K562 (cell line): ENCODE data around the gene ITSN1. TPM values are rescaled to one million over a fixed set of nuclear protein-coding genes. Genes with fewer than 3 reads are reported as not detected.

Source experiments
- NR1H2 ChIP-seq: sonication (generic); formaldehyde crosslinking; IDR thresholded peaks from 2 replicates; pipeline ENCODE4 v1.4.0; 2020; ENCODE audit warnings: mild to moderate bottlenecking, missing genetic modification reagents
- polyA plus RNA-seq, 8 experiments: library from polyadenylated mRNA; depleted of rRNA in 4 of 8; stranded (reverse) in 5 of 8; unstranded in 3 of 8; fragments of >200 nt; fragmentation: Nextera tagmentation in 2 of 8; fragmentation: Illumina TruSeq in 1 of 8; extraction: Ambion mirVana in 2 of 8; extraction: Trizol in 1 of 8; gene quantifications; 2 replicates each; pipeline versions ENCODE4 v1.2.1 to v1.2.3, GENCODE V29; 2011 to 2014; ENCODE audit warnings: inconsistent platforms in 1 of 8, missing spikeins in 1 of 8
- total RNA-seq, 7 experiments: library from RNA; depleted of rRNA in 6 of 7; stranded (reverse); fragments of >200 nt in 6 of 7; fragmentation: Illumina TruSeq in 2 of 7; extraction: Trizol in 2 of 7; gene quantifications; 2 replicates each; pipeline versions ENCODE4 v1.2.1 to v1.2.3, GENCODE V29; 2011 to 2021; ENCODE audit warnings: low replicate concordance in 1 of 7

The ITSN1 gene
- total and polyA plus RNA-seq, 9 of the 15 experiments (the other 6 are each of a cell fraction or from before 2014, with no cell fraction given) = 1.1 to 12.6 (median 4.8) TPM

- no peak for TF ChIP-seq NR1H2
Measured at GRCh38 chr21:33948951-33949444, 306.7 kb downstream of the ITSN1 start (continued).

Other genes starting within 250 kb of the ITSN1 start
- gene IFNGR2, start 239.1 kb upstream of the ITSN1 start, total RNA-seq (2014; rRNA removed) = 19.4 and 24.2 TPM in 2 replicates
- 28.5 and 31.3 TPM in 2 replicates for gene IFNGR2, start 239.1 kb upstream of the ITSN1 start, total RNA-seq (2014; rRNA removed; fragmentation: Illumina TruSeq; extraction: Trizol)
- gene IFNGR2, start 239.1 kb upstream of the ITSN1 start, total RNA-seq (2015; rRNA removed; fragmentation: Illumina TruSeq; extraction: Trizol) = 31.3 and 36.8 TPM in 2 replicates
- gene IFNGR2, start 239.1 kb upstream of the ITSN1 start, total RNA-seq (2021) = 28.5 and 29.5 TPM in 2 replicates
- 58.0 and 81.8 TPM in 2 replicates for gene IFNGR2, start 239.1 kb upstream of the ITSN1 start, polyA plus RNA-seq (2011; rRNA removed)
- gene IFNGR2, start 239.1 kb upstream of the ITSN1 start, polyA plus RNA-seq (2014; fragmentation: Illumina TruSeq; extraction: Trizol) = 35.4 and 44.8 TPM in 2 replicates
- 1 to 10 TPM; 6.7 to 8.4 TPM for gene IFNGR2, start 239.1 kb upstream of the ITSN1 start, polyA plus RNA-seq (2014; fragmentation: Nextera tagmentation; extraction: Ambion mirVana)
- gene IFNGR2, start 239.1 kb upstream of the ITSN1 start, polyA plus RNA-seq (2014; rRNA removed) = 27.8 and 32.9 TPM in 2 replicates
- 19.8 and 20.5 TPM in 2 replicates for gene TMEM50B, start 162.5 kb upstream of the ITSN1 start, total RNA-seq (2014; rRNA removed)
- 28.9 and 29.6 TPM in 2 replicates for gene TMEM50B, start 162.5 kb upstream of the ITSN1 start, total RNA-seq (2014; rRNA removed; fragmentation: Illumina TruSeq; extraction: Trizol)
- 23.9 and 26.6 TPM in 2 replicates for gene TMEM50B, start 162.5 kb upstream of the ITSN1 start, total RNA-seq (2015; rRNA removed; fragmentation: Illumina TruSeq; extraction: Trizol)
- gene TMEM50B, start 162.5 kb upstream of the ITSN1 start, total RNA-seq (2021) = 24.1 and 25.7 TPM in 2 replicates
- gene TMEM50B, start 162.5 kb upstream of the ITSN1 start, polyA plus RNA-seq (2011; rRNA removed) = 64.6 and 80.1 TPM in 2 replicates
- gene TMEM50B, start 162.5 kb upstream of the ITSN1 start, polyA plus RNA-seq (2014; fragmentation: Illumina TruSeq; extraction: Trizol) = 23.3 and 28.8 TPM in 2 replicates
- gene TMEM50B, start 162.5 kb upstream of the ITSN1 start, polyA plus RNA-seq (2014; fragmentation: Nextera tagmentation; extraction: Ambion mirVana) = 10 to 100 TPM; 41.3 to 49.1 TPM
- gene TMEM50B, start 162.5 kb upstream of the ITSN1 start, polyA plus RNA-seq (2014; rRNA removed) = 39.6 and 40.7 TPM in 2 replicates
- gene DNAJC28, start 150.8 kb upstream of the ITSN1 start, total RNA-seq (2014; rRNA removed) = 0.53 and 1.6 TPM in 2 replicates
- gene DNAJC28, start 150.8 kb upstream of the ITSN1 start, total RNA-seq (2014; rRNA removed; fragmentation: Illumina TruSeq; extraction: Trizol) = 1.1 and 1.4 TPM in 2 replicates
- 0.72 and 1.2 TPM in 2 replicates for gene DNAJC28, start 150.8 kb upstream of the ITSN1 start, total RNA-seq (2015; rRNA removed; fragmentation: Illumina TruSeq; extraction: Trizol)
- 0.49 and 0.82 TPM in 2 replicates for gene DNAJC28, start 150.8 kb upstream of the ITSN1 start, total RNA-seq (2021)
- 1.4 and 2.0 TPM in 2 replicates for gene DNAJC28, start 150.8 kb upstream of the ITSN1 start, polyA plus RNA-seq (2011; rRNA removed)
- 0.68 and 0.91 TPM in 2 replicates for gene DNAJC28, start 150.8 kb upstream of the ITSN1 start, polyA plus RNA-seq (2014; fragmentation: Illumina TruSeq; extraction: Trizol)
- under 1 TPM; 0.75 to 0.92 TPM for gene DNAJC28, start 150.8 kb upstream of the ITSN1 start, polyA plus RNA-seq (2014; fragmentation: Nextera tagmentation; extraction: Ambion mirVana)
- gene DNAJC28, start 150.8 kb upstream of the ITSN1 start, polyA plus RNA-seq (2014; rRNA removed) = 1.3 and 2.5 TPM in 2 replicates
- 260 and 356 TPM in 2 replicates for gene GART, start 100.4 kb upstream of the ITSN1 start, total RNA-seq (2014; rRNA removed)
- gene GART, start 100.4 kb upstream of the ITSN1 start, total RNA-seq (2014; rRNA removed; fragmentation: Illumina TruSeq; extraction: Trizol) = 349 and 398 TPM in 2 replicates
- 258 and 267 TPM in 2 replicates for gene GART, start 100.4 kb upstream of the ITSN1 start, total RNA-seq (2015; rRNA removed; fragmentation: Illumina TruSeq; extraction: Trizol)
- 396 and 415 TPM in 2 replicates for gene GART, start 100.4 kb upstream of the ITSN1 start, total RNA-seq (2021)
- 100 and 141 TPM in 2 replicates for gene GART, start 100.4 kb upstream of the ITSN1 start, polyA plus RNA-seq (2011; rRNA removed)
- 409 and 429 TPM in 2 replicates for gene GART, start 100.4 kb upstream of the ITSN1 start, polyA plus RNA-seq (2014; fragmentation: Illumina TruSeq; extraction: Trizol)
- gene GART, start 100.4 kb upstream of the ITSN1 start, polyA plus RNA-seq (2014; fragmentation: Nextera tagmentation; extraction: Ambion mirVana) = 100 to 1,000 TPM; 276 to 387 TPM
- 230 and 236 TPM in 2 replicates for gene GART, start 100.4 kb upstream of the ITSN1 start, polyA plus RNA-seq (2014; rRNA removed)
- 126 and 185 TPM in 2 replicates for gene SON, start 99.5 kb upstream of the ITSN1 start, total RNA-seq (2014; rRNA removed)
- 142 and 149 TPM in 2 replicates for gene SON, start 99.5 kb upstream of the ITSN1 start, total RNA-seq (2014; rRNA removed; fragmentation: Illumina TruSeq; extraction: Trizol)
- 120 and 149 TPM in 2 replicates for gene SON, start 99.5 kb upstream of the ITSN1 start, total RNA-seq (2015; rRNA removed; fragmentation: Illumina TruSeq; extraction: Trizol)
- 242 and 259 TPM in 2 replicates for gene SON, start 99.5 kb upstream of the ITSN1 start, total RNA-seq (2021)
- 99.1 and 105 TPM in 2 replicates for gene SON, start 99.5 kb upstream of the ITSN1 start, polyA plus RNA-seq (2011; rRNA removed)
- gene SON, start 99.5 kb upstream of the ITSN1 start, polyA plus RNA-seq (2014; fragmentation: Illumina TruSeq; extraction: Trizol) = 173 and 203 TPM in 2 replicates
- 100 to 1,000 TPM; 195 to 742 TPM for gene SON, start 99.5 kb upstream of the ITSN1 start, polyA plus RNA-seq (2014; fragmentation: Nextera tagmentation; extraction: Ambion mirVana)
- 97.6 and 187 TPM in 2 replicates for gene SON, start 99.5 kb upstream of the ITSN1 start, polyA plus RNA-seq (2014; rRNA removed)
- gene DONSON, start 53.8 kb upstream of the ITSN1 start, total RNA-seq (2014; rRNA removed) = 56.5 and 62.6 TPM in 2 replicates
- gene DONSON, start 53.8 kb upstream of the ITSN1 start, total RNA-seq (2014; rRNA removed; fragmentation: Illumina TruSeq; extraction: Trizol) = 91.0 and 91.4 TPM in 2 replicates
- 72.4 and 72.6 TPM in 2 replicates for gene DONSON, start 53.8 kb upstream of the ITSN1 start, total RNA-seq (2015; rRNA removed; fragmentation: Illumina TruSeq; extraction: Trizol)
- 53.0 and 54.1 TPM in 2 replicates for gene DONSON, start 53.8 kb upstream of the ITSN1 start, total RNA-seq (2021)
- 114 and 124 TPM in 2 replicates for gene DONSON, start 53.8 kb upstream of the ITSN1 start, polyA plus RNA-seq (2011; rRNA removed)
- gene DONSON, start 53.8 kb upstream of the ITSN1 start, polyA plus RNA-seq (2014; fragmentation: Illumina TruSeq; extraction: Trizol) = 75.8 and 80.1 TPM in 2 replicates
- gene DONSON, start 53.8 kb upstream of the ITSN1 start, polyA plus RNA-seq (2014; fragmentation: Nextera tagmentation; extraction: Ambion mirVana) = 10 to 100 TPM; 26.7 to 30.6 TPM
- 61.4 and 68.9 TPM in 2 replicates for gene DONSON, start 53.8 kb upstream of the ITSN1 start, polyA plus RNA-seq (2014; rRNA removed)
- gene CRYZL1, start 760 bp upstream of the ITSN1 start, total RNA-seq (2014; rRNA removed) = 16.5 and 25.2 TPM in 2 replicates
- gene CRYZL1, start 760 bp upstream of the ITSN1 start, total RNA-seq (2014; rRNA removed; fragmentation: Illumina TruSeq; extraction: Trizol) = 19.9 and 24.0 TPM in 2 replicates
- 20.8 and 22.4 TPM in 2 replicates for gene CRYZL1, start 760 bp upstream of the ITSN1 start, total RNA-seq (2015; rRNA removed; fragmentation: Illumina TruSeq; extraction: Trizol)
- gene CRYZL1, start 760 bp upstream of the ITSN1 start, total RNA-seq (2021) = 25.6 and 31.9 TPM in 2 replicates
- 97.9 and 98.2 TPM in 2 replicates for gene CRYZL1, start 760 bp upstream of the ITSN1 start, polyA plus RNA-seq (2011; rRNA removed)
- gene CRYZL1, start 760 bp upstream of the ITSN1 start, polyA plus RNA-seq (2014; fragmentation: Illumina TruSeq; extraction: Trizol) = 32.5 and 39.2 TPM in 2 replicates
- gene CRYZL1, start 760 bp upstream of the ITSN1 start, polyA plus RNA-seq (2014; fragmentation: Nextera tagmentation; extraction: Ambion mirVana) = 10 to 100 TPM; 79.5 to 80.8 TPM
- gene CRYZL1, start 760 bp upstream of the ITSN1 start, polyA plus RNA-seq (2014; rRNA removed) = 47.9 and 52.3 TPM in 2 replicates